Mucosa of descending colon (tissue), 3 donors: ENCODE data around the gene SLFN12. TPM values are rescaled to one million over a fixed set of nuclear protein-coding genes. Genes with fewer than 3 reads are reported as not detected.
"Not testable (repeated sequence)": the region's sequence is repeated elsewhere in the genome, so short reads cannot be mapped to it uniquely, and the experiment has no call there.

Experiments
- ATAC-seq: fragments of 200-7000 bp; cut with Tn5 transposase; one replicate; pipeline ENCODE4 v1.9.1; 2020; ENCODE audit warnings: mild to moderate bottlenecking, moderate library complexity
- DNase-seq, 3 donors: peaks; one replicate each; pipeline ENCODE4 v3.0.0-alpha.2; 2020
- H3K36me3 ChIP-seq: fragments of 200-600 bp; one replicate; pipeline ENCODE4 v1.8.0; 2021; ENCODE audit warnings: low read depth, mild to moderate bottlenecking
- H3K4me1 ChIP-seq: fragments of 200-600 bp; one replicate; pipeline ENCODE4 v1.8.0; 2021; ENCODE audit warnings: low read depth, mild to moderate bottlenecking
- H3K4me3 ChIP-seq: fragments of 200-600 bp; one replicate; pipeline ENCODE4 v1.8.0; 2021; ENCODE audit warnings: mild to moderate bottlenecking
- H3K9me3 ChIP-seq: fragments of 200-600 bp; one replicate; pipeline ENCODE4 v1.8.0; 2021; ENCODE audit warnings: mild to moderate bottlenecking
- intact Hi-C, 2 donors: fragments of 100-400 bp; cut with DNase I in 1 of 2; cut with micrococcal nuclease in 1 of 2; formaldehyde crosslinking; loops; one replicate each; pipeline versions ENCODE4 v1.11.0 to v1.11.1; 2022; cut with DNase I, micrococcal nuclease
- total RNA-seq, 3 donors: library from RNA; stranded (reverse); fragmentation: NEBNext Ultra II Directional in 2 of 3; extraction: Animal tissue kit (Norgen Biotek cat#: 25700) in 2 of 3; gene quantifications; one replicate each; pipeline versions ENCODE4 v1.2.1 to v1.2.4, GENCODE V29; 2021 to 2023
- TF ChIP-seq, protein P1 (sequence below): fragments of 200-600 bp; IDR thresholded peaks from one replicate; pipeline ENCODE4 v1.8.0; 2022; ENCODE audit warnings: antibody characterized with exemption, mild to moderate bottlenecking
- donor health status: DM: no; HTN: no; CAD: no; lungs with moderate emphysema.
- donor health status: DM: no; HTN: no; CAD: no.
- donor health status: DM: no; HTN: yes; CAD: no.

Gene SLFN12
- total RNA-seq, 3 donors from 2014 or later, result 1.5 to 5.5 (median 3.1) TPM

DNA sequence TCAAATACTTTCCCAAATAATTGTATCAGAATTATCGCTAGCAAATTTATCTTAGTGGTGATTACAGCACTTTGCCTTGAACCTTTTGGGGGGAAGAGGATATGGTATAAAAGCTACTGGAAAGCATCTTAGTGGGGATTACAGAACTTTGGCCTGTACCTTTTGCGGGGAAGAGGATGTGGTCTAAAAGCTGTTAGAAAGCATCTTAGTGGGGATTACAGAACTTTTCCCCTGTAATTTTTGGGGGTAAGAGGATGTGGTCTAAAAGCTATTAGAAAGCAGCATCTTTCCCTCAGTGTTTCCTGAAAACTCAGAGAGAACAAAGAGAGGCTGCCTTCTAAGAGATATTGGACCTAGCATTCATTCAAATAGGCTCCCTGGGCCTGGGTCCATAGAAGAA, 4.1 kb downstream of the SLFN12 start:
- DNase-seq (no peak), ATAC-seq (no peak)
- Histone ChIP-seq H3K4me1 (no peaks in the 10 kb centered on the region), H3K4me3 (no peak overlapping the region), H3K36me3 (no peaks in the 10 kb centered on the region), H3K9me3 (no peaks in the 10 kb centered on the region)
- TF ChIP-seq, protein P1, sequence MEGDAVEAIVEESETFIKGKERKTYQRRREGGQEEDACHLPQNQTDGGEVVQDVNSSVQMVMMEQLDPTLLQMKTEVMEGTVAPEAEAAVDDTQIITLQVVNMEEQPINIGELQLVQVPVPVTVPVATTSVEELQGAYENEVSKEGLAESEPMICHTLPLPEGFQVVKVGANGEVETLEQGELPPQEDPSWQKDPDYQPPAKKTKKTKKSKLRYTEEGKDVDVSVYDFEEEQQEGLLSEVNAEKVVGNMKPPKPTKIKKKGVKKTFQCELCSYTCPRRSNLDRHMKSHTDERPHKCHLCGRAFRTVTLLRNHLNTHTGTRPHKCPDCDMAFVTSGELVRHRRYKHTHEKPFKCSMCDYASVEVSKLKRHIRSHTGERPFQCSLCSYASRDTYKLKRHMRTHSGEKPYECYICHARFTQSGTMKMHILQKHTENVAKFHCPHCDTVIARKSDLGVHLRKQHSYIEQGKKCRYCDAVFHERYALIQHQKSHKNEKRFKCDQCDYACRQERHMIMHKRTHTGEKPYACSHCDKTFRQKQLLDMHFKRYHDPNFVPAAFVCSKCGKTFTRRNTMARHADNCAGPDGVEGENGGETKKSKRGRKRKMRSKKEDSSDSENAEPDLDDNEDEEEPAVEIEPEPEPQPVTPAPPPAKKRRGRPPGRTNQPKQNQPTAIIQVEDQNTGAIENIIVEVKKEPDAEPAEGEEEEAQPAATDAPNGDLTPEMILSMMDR, result no peak
- intact Hi-C loops, result no loop called here

DNA sequence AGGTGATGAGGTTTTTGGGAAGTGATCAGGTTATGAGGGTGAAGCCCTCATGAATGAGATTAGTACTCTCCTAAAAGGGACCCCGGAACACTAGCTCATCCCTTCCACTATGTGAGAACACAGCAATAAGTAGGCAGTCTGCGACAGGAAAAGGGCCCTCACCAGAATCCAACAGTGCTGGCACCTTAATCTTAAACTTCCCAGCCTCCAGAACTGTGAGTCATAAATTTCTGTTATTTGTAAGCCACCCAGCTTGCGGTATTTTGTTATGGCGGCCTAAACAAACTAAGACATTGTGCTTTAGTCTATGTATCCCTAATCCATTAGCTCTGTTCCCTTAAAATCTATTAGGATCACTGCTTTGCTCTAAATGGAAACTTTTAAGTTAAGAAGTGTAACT, 8.5 kb downstream of the SLFN12 start:
- no peaks in the 10 kb centered on the region for H3K9me3 ChIP-seq
- ATAC-seq, result no peak
- TF ChIP-seq, protein P1, result no peak
- intact Hi-C loops, result no loop called here
- H3K36me3 ChIP-seq, result no peaks in the 10 kb centered on the region
- DNase-seq, result no peak
- no peak overlapping the region for H3K4me3 ChIP-seq
- no peaks in the 10 kb centered on the region for H3K4me1 ChIP-seq

DNA sequence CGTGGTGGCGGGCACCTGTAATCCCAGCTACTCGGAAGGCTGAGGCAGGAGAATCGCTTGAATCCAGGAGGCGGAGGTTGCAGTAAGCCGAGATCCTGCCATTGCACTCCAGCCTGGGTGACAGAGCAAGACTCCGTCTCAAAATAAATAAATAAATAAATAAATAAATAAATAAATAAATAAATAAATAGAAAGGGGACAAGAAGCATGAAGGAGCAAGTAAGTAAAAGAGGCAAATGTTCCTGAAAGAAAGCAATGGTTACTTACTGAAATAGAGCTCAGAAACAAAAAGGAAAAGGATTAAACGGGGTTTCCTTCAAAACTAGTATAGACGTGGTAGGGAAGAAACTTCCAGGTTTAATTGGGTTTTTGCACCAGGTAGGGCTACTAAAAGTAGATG, 11.2 kb downstream of the SLFN12 start:
- intact Hi-C loops, ATAC-seq, H3K4me1 ChIP-seq, H3K36me3 ChIP-seq, H3K4me3 ChIP-seq, DNase-seq, H3K9me3 ChIP-seq: not testable (repeated sequence)

DNA sequence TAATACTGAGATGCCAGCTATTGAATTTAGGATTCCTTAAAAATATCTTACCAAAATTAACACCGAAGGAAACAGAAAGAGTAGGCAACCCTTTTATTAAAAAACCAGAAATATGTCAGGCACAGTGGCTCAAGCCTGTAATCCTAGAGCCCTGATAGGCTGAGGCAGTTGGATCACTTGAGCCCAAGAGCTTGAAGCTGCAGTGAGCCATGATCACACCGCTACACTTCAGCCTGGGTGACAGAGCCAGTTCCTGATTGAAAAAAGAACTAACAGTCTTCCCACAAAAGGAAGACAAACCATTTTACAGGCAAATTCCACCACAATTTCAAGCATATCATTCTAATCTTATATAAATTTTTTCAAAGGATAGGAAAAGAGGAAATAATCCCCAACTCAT, 15.6 kb downstream of the SLFN12 start:
- intact Hi-C loops, result no loop called here
- TF ChIP-seq, protein P1, result no peak
- H3K36me3 ChIP-seq, result no peaks in the 10 kb centered on the region

DNA sequence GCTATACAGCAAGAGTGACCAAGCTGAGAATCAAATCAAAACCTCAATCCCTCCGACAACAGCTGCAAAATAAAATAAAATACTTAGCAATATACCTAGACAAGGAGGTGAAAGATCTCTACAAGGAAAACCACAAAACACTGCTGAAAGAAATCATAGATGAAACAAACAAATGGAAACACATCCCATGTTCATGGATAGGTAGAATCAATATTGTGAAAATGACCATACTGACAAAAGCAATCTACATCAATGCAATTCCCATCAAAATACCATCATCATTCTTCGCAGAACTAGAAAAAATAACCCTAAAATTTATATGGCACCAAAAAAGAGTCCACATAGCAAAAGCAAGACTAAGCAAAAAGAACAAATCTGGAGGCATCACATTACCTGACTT, 17.6 kb downstream of the SLFN12 start:
- intact Hi-C loops, DNase-seq, H3K36me3 ChIP-seq, H3K9me3 ChIP-seq, H3K4me3 ChIP-seq, H3K4me1 ChIP-seq, ATAC-seq: not testable (repeated sequence)

More for the DNA sequence above, 15.6 kb downstream of the SLFN12 start:
- DNase-seq (no peak), ATAC-seq (no peak)
- H3K4me1 ChIP-seq, result no peaks in the 10 kb centered on the region
- no peak overlapping the region for H3K4me3 ChIP-seq
- H3K9me3 ChIP-seq, result peaks cover 2% of the 10 kb centered on the region

DNA sequence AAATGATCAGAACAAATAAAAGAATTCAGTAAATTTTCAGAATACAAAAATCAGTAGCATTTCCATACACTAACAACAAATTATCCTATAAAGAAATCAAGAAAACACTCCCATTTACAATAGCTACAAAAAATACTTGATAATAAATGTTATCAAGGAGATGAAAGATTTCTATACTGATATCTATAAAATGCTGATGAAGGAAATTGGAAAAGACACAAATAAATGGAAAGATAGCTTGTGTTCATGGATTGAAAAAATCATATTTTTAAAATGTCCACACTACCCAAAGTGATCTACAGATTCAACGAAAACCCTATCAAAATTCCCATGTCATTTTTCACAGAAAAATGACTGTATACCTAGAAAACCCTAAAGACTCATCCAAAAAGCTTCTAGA, 18.1 kb downstream of the SLFN12 start:
- DNase-seq (no peak), ATAC-seq (no peak)
- Histone ChIP-seq H3K4me1 (no peaks in the 10 kb centered on the region), H3K9me3 (peaks cover 2% of the 10 kb centered on the region), H3K36me3 (no peaks in the 10 kb centered on the region), H3K4me3 (no peak overlapping the region)
- intact Hi-C loops, result no loop called here
- TF ChIP-seq, protein P1, result no peak

DNA sequence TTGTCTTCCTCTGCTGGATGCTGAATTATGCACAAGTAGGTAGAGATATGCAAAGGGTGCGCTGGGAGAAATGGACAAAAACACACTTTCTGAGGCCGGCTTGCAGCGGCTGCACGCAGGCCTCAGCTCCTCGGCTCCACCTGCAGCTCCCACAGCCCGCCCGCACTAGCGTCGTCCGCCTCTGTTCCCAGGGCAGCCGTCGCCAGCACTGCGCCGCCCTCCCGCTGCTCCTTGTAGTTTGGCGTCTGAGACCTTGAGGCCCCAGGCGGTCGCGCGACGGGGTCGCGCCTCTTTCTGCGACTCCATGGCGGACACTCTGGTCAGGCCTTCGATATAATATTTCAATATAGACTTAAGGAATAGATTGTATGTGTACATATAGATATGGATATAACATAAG, 24.8 kb downstream of the SLFN12 start:
- ATAC-seq (no peak), DNase-seq (no peak)
- H3K36me3 ChIP-seq, result no peaks in the 10 kb centered on the region
- TF ChIP-seq, protein P1, result no peak
- no peaks in the 10 kb centered on the region for H3K4me1 ChIP-seq
- no peaks in the 10 kb centered on the region for H3K9me3 ChIP-seq
- H3K4me3 ChIP-seq, result no peak overlapping the region
- intact Hi-C loops, result no loop called here
